GM12891 (cell line): ENCODE results near the gene PDGFC.

Experiments
- PAX5 ChIP-seq: IDR thresholded peaks from 2 replicates; pipeline ENCODE4 v1.6.1; 2011; ENCODE audit warnings: low read length, moderate library complexity, mild to moderate bottlenecking; ENCODE audit not compliant: insufficient read depth, severe bottlenecking
- POLR2A ChIP-seq: IDR thresholded peaks from 2 replicates; pipeline ENCODE4 v1.6.1; 2011; ENCODE audit warnings: low read depth, low read length, control low read depth
- POLR2AphosphoS5 ChIP-seq: IDR thresholded peaks from 2 replicates; pipeline ENCODE4 v1.6.1; 2011; ENCODE audit warnings: low read depth, low read length, control low read depth
- SPI1 ChIP-seq: IDR thresholded peaks from 2 replicates; pipeline ENCODE4 v1.6.1; 2011; ENCODE audit warnings: low read depth, low read length, control low read depth
- TAF1 ChIP-seq: IDR thresholded peaks from 2 replicates; pipeline ENCODE4 v1.6.1; 2011; ENCODE audit warnings: low read depth, low read length, control low read depth

DNA sequence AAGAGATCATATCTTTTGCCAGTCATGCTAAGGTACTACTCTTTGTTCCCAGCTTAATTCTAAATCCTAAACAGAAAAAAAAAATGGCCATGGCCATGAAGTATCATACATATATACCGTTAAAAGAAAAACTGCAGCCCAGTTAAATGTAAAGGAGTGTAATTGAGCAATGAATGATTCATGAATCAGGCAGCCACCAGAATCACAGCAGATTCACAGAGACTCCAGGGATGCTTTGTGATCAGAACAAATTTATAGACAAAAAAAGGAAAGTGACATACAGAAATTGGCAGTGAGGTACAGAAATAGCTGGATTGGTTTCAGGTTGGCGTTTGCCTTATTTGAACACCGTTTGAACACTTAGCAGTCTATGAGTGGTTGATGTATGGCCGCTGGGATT lies 42.1 kb upstream of the PDGFC start:
- TF ChIP-seq POLR2AphosphoS5 (no peak), POLR2A (no peak), TAF1 (no peak), PAX5 (no peak), SPI1 (no peak)
